NCI-H446 treated with DMSO at 0.1 percent for 48 hours (cell line): Measurements from ENCODE around the gene GGTLC1.
"Not testable (repeated sequence)": the region's sequence is repeated elsewhere in the genome, so short reads cannot be mapped to it uniquely, and the experiment has no call there.

ENCODE experiments used
- DNase-seq: peaks from one replicate; lab custom pipeline; 2025; lab: John Stamatoyannopoulos, UW

Gene GGTLC1

GRCh38 chr20:23994001-23994633, 5.5 kb upstream of the GGTLC1 start:
- DNase-seq, result not testable (repeated sequence)

- not testable (repeated sequence) for DNase-seq
Measured at GRCh38 chr20:23993440-23993839, 4.9 kb upstream of the GGTLC1 start.

- not testable (repeated sequence) for DNase-seq
Measured at GRCh38 chr20:23990296-23990695, 1.7 kb upstream of the GGTLC1 start.

GRCh38 chr20:23988966-23989365, 387 bp upstream of the GGTLC1 start:
- DNase-seq, result not testable (repeated sequence)

GRCh38 chr20:23986716-23987115, 1.9 kb downstream of the GGTLC1 start:
- DNase-seq, result not testable (repeated sequence)

GRCh38 chr20:23986310-23986709, 2.3 kb downstream of the GGTLC1 start:
- DNase-seq, result not testable (repeated sequence)

GRCh38 chr20:23985790-23986225, 2.8 kb downstream of the GGTLC1 start:
- not testable (repeated sequence) for DNase-seq

- not testable (repeated sequence) for DNase-seq
Measured at GRCh38 chr20:23985066-23985789, 3.4 kb downstream of the GGTLC1 start.

GRCh38 chr20:23984476-23985023, 4.0 kb downstream of the GGTLC1 start:
- not testable (repeated sequence) for DNase-seq

- not testable (repeated sequence) for DNase-seq
Measured at GRCh38 chr20:23982112-23983018, 6.2 kb downstream of the GGTLC1 start.

GRCh38 chr20:23981526-23981925, 7.1 kb downstream of the GGTLC1 start:
- DNase-seq, result not testable (repeated sequence)

- DNase-seq, result not testable (repeated sequence)
Measured at GRCh38 chr20:23981014-23981413, 7.6 kb downstream of the GGTLC1 start.

GRCh38 chr20:23979899-23980811, 8.4 kb downstream of the GGTLC1 start:
- not testable (repeated sequence) for DNase-seq

- DNase-seq, result not testable (repeated sequence)
Measured at GRCh38 chr20:23979380-23979779, 9.2 kb downstream of the GGTLC1 start.

GRCh38 chr20:23978457-23978856, 10.1 kb downstream of the GGTLC1 start:
- DNase-seq, result not testable (repeated sequence)

GRCh38 chr20:23974966-23975365, 13.6 kb downstream of the GGTLC1 start:
- DNase-seq, result no peak

- DNase-seq, result no peak
Measured at GRCh38 chr20:23971310-23971709, 17.3 kb downstream of the GGTLC1 start.

GRCh38 chr20:23970049-23970448, 18.5 kb downstream of the GGTLC1 start:
- DNase-seq, result no peak

GRCh38 chr20:23967616-23967979, 21.0 kb downstream of the GGTLC1 start:
- DNase-seq, result no peak

GRCh38 chr20:23966927-23967615, 21.5 kb downstream of the GGTLC1 start:
- no peak for DNase-seq
